Ishikawa (cell line): ENCODE data around the gene TTLL10.

Experiments used
- CEBPB ChIP-seq: IDR thresholded peaks from 2 replicates; pipeline ENCODE4 v1.6.1; 2012
- CREB1 ChIP-seq: IDR thresholded peaks from 2 replicates; pipeline ENCODE4 v1.6.1; 2012; ENCODE audit warnings: low read depth
- EGR1 ChIP-seq: IDR thresholded peaks from 2 replicates; pipeline ENCODE4 v1.6.1; 2012
- EP300 ChIP-seq: IDR thresholded peaks from 2 replicates; pipeline ENCODE4 v1.6.1; 2012; ENCODE audit warnings: borderline replicate concordance
- FOXM1 ChIP-seq: IDR thresholded peaks from 2 replicates; pipeline ENCODE4 v1.6.1; 2012; ENCODE audit warnings: low read depth, borderline replicate concordance
- NFIC ChIP-seq: IDR thresholded peaks from 2 replicates; pipeline ENCODE4 v1.6.1; 2012
- RAD21 ChIP-seq: IDR thresholded peaks from 2 replicates; pipeline ENCODE4 v1.6.1; 2012; ENCODE audit warnings: low read depth
- TAF1 ChIP-seq: IDR thresholded peaks from 2 replicates; pipeline ENCODE4 v1.6.1; 2012; ENCODE audit warnings: low read depth, mild to moderate bottlenecking
- TCF12 ChIP-seq: IDR thresholded peaks from 2 replicates; pipeline ENCODE4 v1.6.1; 2012; ENCODE audit warnings: low read depth
- TEAD4 ChIP-seq: IDR thresholded peaks from 2 replicates; pipeline ENCODE4 v1.6.1; 2012
- YY1 ChIP-seq: IDR thresholded peaks from 2 replicates; pipeline ENCODE4 v1.6.1; 2012; ENCODE audit warnings: low read depth
- ZBTB7A ChIP-seq: IDR thresholded peaks from 2 replicates; pipeline ENCODE4 v1.6.1; 2012; ENCODE audit warnings: low read depth
- TF ChIP-seq, protein P1 (sequence below): IDR thresholded peaks from 2 replicates; pipeline ENCODE4 v1.6.1; 2012
- TF ChIP-seq, protein P2 (sequence below): IDR thresholded peaks from 2 replicates; pipeline ENCODE4 v1.6.1; 2012; ENCODE audit warnings: low read depth, mild to moderate bottlenecking

DNA sequence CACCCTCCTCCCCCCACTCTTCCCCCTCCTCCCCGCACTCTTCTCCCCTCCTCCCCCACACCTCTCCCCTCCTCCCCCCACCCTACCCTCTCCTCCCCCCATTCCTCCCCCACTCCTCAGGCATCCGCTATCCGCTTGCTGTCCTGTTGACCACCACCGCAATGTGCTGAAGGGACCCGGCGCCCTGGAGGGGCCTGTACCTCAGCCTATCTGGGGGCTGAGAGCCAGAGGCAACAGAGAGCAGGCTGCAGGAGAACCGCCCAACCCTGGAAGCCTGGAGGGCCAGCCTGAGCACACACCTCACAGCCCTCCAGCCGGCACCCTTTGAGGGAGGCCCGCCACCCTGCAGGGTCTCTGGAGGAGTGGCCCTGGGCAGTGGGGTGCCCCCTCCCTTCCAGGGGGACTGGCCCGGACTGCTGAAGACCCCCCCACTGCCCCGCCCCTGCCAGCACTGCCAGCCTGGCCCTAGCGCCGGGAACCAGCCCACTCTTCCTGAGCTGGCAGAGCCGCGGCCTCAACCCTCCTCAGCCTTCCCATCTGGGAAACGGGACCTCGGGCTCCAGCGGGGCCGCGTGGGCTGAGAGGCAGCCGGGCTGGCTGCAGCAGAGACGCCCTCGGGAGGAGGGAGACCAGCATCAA lies 71.6 kb downstream of the TTLL10 start:
- TF ChIP-seq ZBTB7A (no peak), RAD21 (no peak), NFIC (no peak), TAF1 (no peak), EGR1 (no peak), CREB1 (no peak), YY1 (no peak), TEAD4 (no peak), EP300 (no peak), CEBPB (no peak), FOXM1 (no peak), TCF12 (no peak)
- TF ChIP-seq, protein P1, sequence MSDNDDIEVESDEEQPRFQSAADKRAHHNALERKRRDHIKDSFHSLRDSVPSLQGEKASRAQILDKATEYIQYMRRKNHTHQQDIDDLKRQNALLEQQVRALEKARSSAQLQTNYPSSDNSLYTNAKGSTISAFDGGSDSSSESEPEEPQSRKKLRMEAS, result no peak
- TF ChIP-seq, protein P2, sequence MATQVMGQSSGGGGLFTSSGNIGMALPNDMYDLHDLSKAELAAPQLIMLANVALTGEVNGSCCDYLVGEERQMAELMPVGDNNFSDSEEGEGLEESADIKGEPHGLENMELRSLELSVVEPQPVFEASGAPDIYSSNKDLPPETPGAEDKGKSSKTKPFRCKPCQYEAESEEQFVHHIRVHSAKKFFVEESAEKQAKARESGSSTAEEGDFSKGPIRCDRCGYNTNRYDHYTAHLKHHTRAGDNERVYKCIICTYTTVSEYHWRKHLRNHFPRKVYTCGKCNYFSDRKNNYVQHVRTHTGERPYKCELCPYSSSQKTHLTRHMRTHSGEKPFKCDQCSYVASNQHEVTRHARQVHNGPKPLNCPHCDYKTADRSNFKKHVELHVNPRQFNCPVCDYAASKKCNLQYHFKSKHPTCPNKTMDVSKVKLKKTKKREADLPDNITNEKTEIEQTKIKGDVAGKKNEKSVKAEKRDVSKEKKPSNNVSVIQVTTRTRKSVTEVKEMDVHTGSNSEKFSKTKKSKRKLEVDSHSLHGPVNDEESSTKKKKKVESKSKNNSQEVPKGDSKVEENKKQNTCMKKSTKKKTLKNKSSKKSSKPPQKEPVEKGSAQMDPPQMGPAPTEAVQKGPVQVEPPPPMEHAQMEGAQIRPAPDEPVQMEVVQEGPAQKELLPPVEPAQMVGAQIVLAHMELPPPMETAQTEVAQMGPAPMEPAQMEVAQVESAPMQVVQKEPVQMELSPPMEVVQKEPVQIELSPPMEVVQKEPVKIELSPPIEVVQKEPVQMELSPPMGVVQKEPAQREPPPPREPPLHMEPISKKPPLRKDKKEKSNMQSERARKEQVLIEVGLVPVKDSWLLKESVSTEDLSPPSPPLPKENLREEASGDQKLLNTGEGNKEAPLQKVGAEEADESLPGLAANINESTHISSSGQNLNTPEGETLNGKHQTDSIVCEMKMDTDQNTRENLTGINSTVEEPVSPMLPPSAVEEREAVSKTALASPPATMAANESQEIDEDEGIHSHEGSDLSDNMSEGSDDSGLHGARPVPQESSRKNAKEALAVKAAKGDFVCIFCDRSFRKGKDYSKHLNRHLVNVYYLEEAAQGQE, result no peak
